Activated naive CD4-positive, alpha-beta T cell treated with anti-CD3 and anti-CD28 coated beads, Interleukin-2, amount 50 U/mL, for 24 hours (primary cell): ENCODE data around the gene FOXJ3.

ENCODE experiments used
- H3K27ac Mint-ChIP-seq: one replicate; pipeline ENCODE4 v1.8.0; 2021; ENCODE audit warnings: mild to moderate bottlenecking, mixed read lengths
- H3K27me3 Mint-ChIP-seq: one replicate; pipeline ENCODE4 v1.8.0; 2021; ENCODE audit warnings: mixed read lengths
- H3K36me3 Mint-ChIP-seq: one replicate; pipeline ENCODE4 v1.8.0; 2021; ENCODE audit warnings: mixed read lengths
- H3K4me1 Mint-ChIP-seq: one replicate; pipeline ENCODE4 v1.8.0; 2021; ENCODE audit warnings: mixed read lengths
- H3K4me3 Mint-ChIP-seq: one replicate; pipeline ENCODE4 v1.8.0; 2021; ENCODE audit warnings: mild to moderate bottlenecking, mixed read lengths
- H3K9me3 Mint-ChIP-seq: one replicate; pipeline ENCODE4 v1.8.0; 2021; ENCODE audit warnings: mixed read lengths

Gene FOXJ3

GRCh38 chr1:42148166-42148565, 186.9 kb downstream of the FOXJ3 start:
- Mint-ChIP-seq H3K4me1 (peaks cover 4% of the 10 kb centered on the region), H3K4me3 (no peak overlapping the region), H3K27me3 (no peaks in the 10 kb centered on the region), H3K36me3 (no peaks in the 10 kb centered on the region), H3K9me3 (no peaks in the 10 kb centered on the region), H3K27ac (no peak overlapping the region)

- no peak overlapping the region for H3K4me3 Mint-ChIP-seq
- no peaks in the 10 kb centered on the region for H3K36me3 Mint-ChIP-seq
- H3K4me1 Mint-ChIP-seq: peaks cover 6% of the 10 kb centered on the region
- H3K9me3 Mint-ChIP-seq: no peaks in the 10 kb centered on the region
- no peak overlapping the region for H3K27ac Mint-ChIP-seq
- H3K27me3 Mint-ChIP-seq: no peaks in the 10 kb centered on the region
Measured at GRCh38 chr1:42146626-42147320, 188.3 kb downstream of the FOXJ3 start.

- H3K4me1 Mint-ChIP-seq: peaks cover 6% of the 10 kb centered on the region
- no peak overlapping the region for H3K4me3 Mint-ChIP-seq
- H3K27me3 Mint-ChIP-seq: peaks cover under 1% of the 10 kb centered on the region
- no peaks in the 10 kb centered on the region for H3K9me3 Mint-ChIP-seq
- H3K36me3 Mint-ChIP-seq: no peaks in the 10 kb centered on the region
- H3K27ac Mint-ChIP-seq: no peak overlapping the region
Measured at GRCh38 chr1:42145764-42146625, 189.0 kb downstream of the FOXJ3 start.

- Mint-ChIP-seq H3K4me3 (no peak overlapping the region), H3K27ac (no peak overlapping the region), H3K4me1 (peaks cover 6% of the 10 kb centered on the region), H3K27me3 (peaks cover 2% of the 10 kb centered on the region), H3K9me3 (no peaks in the 10 kb centered on the region), H3K36me3 (no peaks in the 10 kb centered on the region)
Measured at GRCh38 chr1:42145389-42145716, 189.7 kb downstream of the FOXJ3 start.

- H3K9me3 Mint-ChIP-seq: no peaks in the 10 kb centered on the region
- peaks cover 2% of the 10 kb centered on the region for H3K27me3 Mint-ChIP-seq
- H3K36me3 Mint-ChIP-seq: no peaks in the 10 kb centered on the region
- no peak overlapping the region for H3K4me3 Mint-ChIP-seq
- H3K27ac Mint-ChIP-seq: no peak overlapping the region
- H3K4me1 Mint-ChIP-seq: peaks cover 6% of the 10 kb centered on the region
Measured at GRCh38 chr1:42144711-42145388, 190.2 kb downstream of the FOXJ3 start.

GRCh38 chr1:42143896-42144710, 190.9 kb downstream of the FOXJ3 start:
- H3K36me3 Mint-ChIP-seq: no peaks in the 10 kb centered on the region
- no peak overlapping the region for H3K27ac Mint-ChIP-seq
- H3K4me1 Mint-ChIP-seq: peaks cover 6% of the 10 kb centered on the region
- H3K27me3 Mint-ChIP-seq: peaks cover 2% of the 10 kb centered on the region
- no peak overlapping the region for H3K4me3 Mint-ChIP-seq
- no peaks in the 10 kb centered on the region for H3K9me3 Mint-ChIP-seq

- Mint-ChIP-seq H3K36me3 (no peaks in the 10 kb centered on the region), H3K4me1 (peaks cover 6% of the 10 kb centered on the region), H3K4me3 (no peak overlapping the region), H3K27ac (no peak overlapping the region), H3K27me3 (peaks cover 2% of the 10 kb centered on the region), H3K9me3 (no peaks in the 10 kb centered on the region)
Measured at GRCh38 chr1:42142894-42143675, 191.9 kb downstream of the FOXJ3 start.

GRCh38 chr1:42141978-42142377, 193.1 kb downstream of the FOXJ3 start:
- Mint-ChIP-seq H3K27me3 (peaks cover 2% of the 10 kb centered on the region), H3K4me3 (no peak overlapping the region), H3K9me3 (no peaks in the 10 kb centered on the region), H3K36me3 (no peaks in the 10 kb centered on the region), H3K4me1 (peaks cover 6% of the 10 kb centered on the region), H3K27ac (no peak overlapping the region)

GRCh38 chr1:42140191-42140590, 194.8 kb downstream of the FOXJ3 start:
- Mint-ChIP-seq H3K36me3 (no peaks in the 10 kb centered on the region), H3K4me3 (no peak overlapping the region), H3K27me3 (peaks cover 2% of the 10 kb centered on the region), H3K27ac (no peak overlapping the region), H3K9me3 (no peaks in the 10 kb centered on the region), H3K4me1 (peaks cover 6% of the 10 kb centered on the region)

- H3K27me3 Mint-ChIP-seq: peaks cover 2% of the 10 kb centered on the region
- H3K4me1 Mint-ChIP-seq: peaks cover 6% of the 10 kb centered on the region
- no peaks in the 10 kb centered on the region for H3K36me3 Mint-ChIP-seq
- no peak overlapping the region for H3K27ac Mint-ChIP-seq
- no peaks in the 10 kb centered on the region for H3K9me3 Mint-ChIP-seq
- H3K4me3 Mint-ChIP-seq: no peak overlapping the region
Measured at GRCh38 chr1:42139444-42139843, 195.6 kb downstream of the FOXJ3 start.

GRCh38 chr1:42138586-42138985, 196.4 kb downstream of the FOXJ3 start:
- H3K4me3 Mint-ChIP-seq: no peak overlapping the region
- no peaks in the 10 kb centered on the region for H3K9me3 Mint-ChIP-seq
- peaks cover 2% of the 10 kb centered on the region for H3K27me3 Mint-ChIP-seq
- H3K36me3 Mint-ChIP-seq: no peaks in the 10 kb centered on the region
- peaks cover 6% of the 10 kb centered on the region for H3K4me1 Mint-ChIP-seq
- H3K27ac Mint-ChIP-seq: no peak overlapping the region

GRCh38 chr1:42137766-42138165, 197.3 kb downstream of the FOXJ3 start:
- Mint-ChIP-seq H3K4me3 (no peak overlapping the region), H3K4me1 (no peaks in the 10 kb centered on the region), H3K36me3 (no peaks in the 10 kb centered on the region), H3K27ac (no peak overlapping the region), H3K27me3 (peaks cover 2% of the 10 kb centered on the region), H3K9me3 (no peaks in the 10 kb centered on the region)

GRCh38 chr1:42136466-42136865, 198.6 kb downstream of the FOXJ3 start:
- no peak overlapping the region for H3K4me3 Mint-ChIP-seq
- H3K27ac Mint-ChIP-seq: no peak overlapping the region
- H3K36me3 Mint-ChIP-seq: no peaks in the 10 kb centered on the region
- no peaks in the 10 kb centered on the region for H3K4me1 Mint-ChIP-seq
- H3K9me3 Mint-ChIP-seq: no peaks in the 10 kb centered on the region
- peaks cover 2% of the 10 kb centered on the region for H3K27me3 Mint-ChIP-seq

- no peaks in the 10 kb centered on the region for H3K9me3 Mint-ChIP-seq
- H3K27me3 Mint-ChIP-seq: no peaks in the 10 kb centered on the region
- no peaks in the 10 kb centered on the region for H3K4me1 Mint-ChIP-seq
- no peaks in the 10 kb centered on the region for H3K36me3 Mint-ChIP-seq
- H3K27ac Mint-ChIP-seq: no peak overlapping the region
- H3K4me3 Mint-ChIP-seq: no peak overlapping the region
Measured at GRCh38 chr1:42135426-42135825, 199.6 kb downstream of the FOXJ3 start.
